ENCODE measurements around the gene LRRC36. TPM values are rescaled to one million over a fixed set of nuclear protein-coding genes. Genes with fewer than 3 reads are reported as not detected.

The LRRC36 gene
- total and polyA plus RNA-seq, 9 of the 15 experiments (the other 6 are each of a cell fraction or from before 2014, with no cell fraction given): 0.09 to 0.40 (median 0.17) TPM; not detected in 1

- TF ChIP-seq ZC3H11A (IDR thresholded peaks at IDR 0.05; ENCODE audit: low read depth, low read length): peak; percentile 18; the same call in 1 of the 2 replicates
- TF ChIP-seq CTBP1 (IDR thresholded peaks at IDR 0.05; ENCODE audit: borderline replicate concordance): peak; percentile 62
- no peak; the same call in 1 of the 2 replicates for TF ChIP-seq PML (IDR thresholded peaks at IDR 0.05; ENCODE audit: low read length)
- TF ChIP-seq ETV1 (tag; conservative IDR thresholded peaks at IDR 0.05; ENCODE audit: low read depth): no peak
- TF ChIP-seq ZNF77 (CRISPR knock-in tag; IDR thresholded peaks at IDR 0.05): no peak
- TF ChIP-seq PYGO2 (tag; IDR thresholded peaks at IDR 0.05): no peak
- no peak for TF ChIP-seq SP1 (CRISPR knock-in tag; IDR thresholded peaks at IDR 0.05)
- TF ChIP-seq ZNF584 (CRISPR knock-in tag; IDR thresholded peaks at IDR 0.05; ENCODE audit: low read depth): no peak
- peak; percentile 33 for TF ChIP-seq EGR1 (conservative IDR thresholded peaks at IDR 0.05)
- peak; percentile 50 for TF ChIP-seq SP2 (IDR thresholded peaks at IDR 0.05; ENCODE audit: extremely low read depth, low read depth, low read length, poor library complexity, severe bottlenecking)
- TF ChIP-seq MGA (IDR thresholded peaks at IDR 0.05): peak; percentile 89
- no peak for TF ChIP-seq WHSC1 (IDR thresholded peaks at IDR 0.05; ENCODE audit: low read length)
- TF ChIP-seq KHSRP (IDR thresholded peaks at IDR 0.05): no peak
- TF ChIP-seq ILF3 (IDR thresholded peaks at IDR 0.05; ENCODE audit: borderline replicate concordance): 0 out of 2 replicates have a peak, but pooled peaks have one; percentile 85
- TF ChIP-seq GATAD2B (IDR thresholded peaks at IDR 0.05; ENCODE audit: borderline replicate concordance): peak; percentile 91
- TF ChIP-seq ADNP (tag; IDR thresholded peaks at IDR 0.05): 0 out of 2 replicates have a peak, but pooled peaks have one; percentile 62
- TF ChIP-seq DIDO1 (tag; IDR thresholded peaks at IDR 0.05; ENCODE audit: low read depth): no peak
- no peak for TF ChIP-seq SRSF9 (IDR thresholded peaks at IDR 0.05; ENCODE audit: borderline replicate concordance, low read depth, low read length)
These were observed 47.1 kb upstream of the LRRC36 start, which contains the start of gene PLEKHG4 (continued) for GRCh38 chr16:67279296-67280089.

All from K562 (cell line).